ENCODE measurements around the gene BLCAP. TPM values are rescaled to one million over a fixed set of nuclear protein-coding genes. Genes with fewer than 3 reads are reported as not detected.
A peak's percentile ranks its signal among the peaks of the same experiment; 100 is the strongest.

BLCAP gene
- total RNA-seq, 1 experiment from 2014 or later = 54.3 TPM

DNA sequence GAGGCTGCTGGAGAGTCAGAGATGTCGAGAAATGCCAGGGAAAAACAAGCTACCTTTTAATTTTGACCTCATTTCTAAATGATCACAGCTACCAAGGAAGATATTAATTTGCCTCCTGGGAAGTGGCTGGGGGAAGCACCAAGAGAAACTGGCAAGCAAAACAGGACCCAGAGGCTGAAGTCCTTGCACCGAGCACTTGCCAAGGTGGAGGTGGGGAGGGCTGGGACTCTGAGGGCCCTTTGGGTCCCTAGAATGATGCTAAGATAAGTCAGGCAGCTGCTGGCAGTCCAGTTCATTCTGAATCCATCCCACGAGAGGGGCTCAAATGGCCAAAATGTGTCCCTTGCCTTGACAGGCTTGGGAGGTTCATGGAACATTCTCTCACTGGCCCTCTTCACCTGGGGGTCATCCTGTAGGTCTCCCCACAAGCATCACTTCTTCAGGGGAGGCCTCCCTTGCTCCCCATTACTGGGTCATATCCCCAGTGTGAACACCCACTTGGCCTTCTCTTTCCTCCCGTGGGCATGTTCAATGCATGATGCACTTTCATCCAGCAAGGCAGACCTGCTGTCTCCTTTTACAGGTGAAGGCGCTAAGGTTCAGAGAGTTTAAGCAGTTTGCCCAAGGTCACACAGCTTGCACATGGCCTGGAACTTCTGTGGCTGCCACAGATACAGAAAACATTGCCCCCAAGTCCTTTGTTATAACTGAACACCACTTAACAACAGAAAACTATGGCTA, 39.1 kb upstream of the BLCAP start:
- Histone ChIP-seq H3K4me1 (ENCODE audit: insufficient read depth, low read length) (peaks cover 7% of the 10 kb centered on the region; the same call in 1 of the 2 replicates), H3K27ac (ENCODE audit: insufficient read length, low read depth, low read length) (no peak overlapping the region), H3K23me2 (ENCODE audit: insufficient read length, low read depth, low read length, poor library complexity, severe bottlenecking) (no peaks in the 10 kb centered on the region), H2BK120ac (ENCODE audit: low read depth, low read length, poor library complexity, severe bottlenecking) (no peak overlapping the region), H3T11ph (ENCODE audit: low read length) (no peak overlapping the region), H2BK5ac (ENCODE audit: insufficient read length, low read length) (no peak overlapping the region), H3K79me2 (ENCODE audit: insufficient read depth, low read length) (no peaks in the 10 kb centered on the region), H2AFZ (ENCODE audit: low read length) (no peak overlapping the region), H3K56ac (ENCODE audit: insufficient read length, low read depth, low read length) (no peak overlapping the region), H2BK15ac (ENCODE audit: low read depth, low read length) (no peak overlapping the region), H3K79me1 (ENCODE audit: insufficient read depth, low read depth, low read length, poor library complexity, severe bottlenecking) (no peaks in the 10 kb centered on the region), H3K4me2 (ENCODE audit: insufficient read depth, insufficient read length, low read length) (peak overlapping the region; percentile 42), H3K27me3 (ENCODE audit: insufficient read depth, low read length) (no peaks in the 10 kb centered on the region), H4K5ac (ENCODE audit: insufficient read length, low read depth, low read length) (no peak overlapping the region), H3K9ac (ENCODE audit: extremely low read depth, insufficient read length, low read length) (no peak overlapping the region), H3K14ac (ENCODE audit: insufficient read depth, low read length) (no peak overlapping the region), H3K23ac (ENCODE audit: insufficient read length, low read depth, low read length) (no peak overlapping the region), H4K20me1 (ENCODE audit: control insufficient read depth, insufficient read depth, insufficient read length) (no peaks in the 10 kb centered on the region), H3K9me3 (ENCODE audit: control insufficient read depth, low read depth, low read length) (no peaks in the 10 kb centered on the region), H3K4ac (ENCODE audit: low read depth, low read length) (no peak overlapping the region), H4K8ac (replicated peaks; ENCODE audit: insufficient read length, low read depth, low read length) (no peak overlapping the region), H2BK20ac (ENCODE audit: low read depth, low read length, poor library complexity, severe bottlenecking) (no peak overlapping the region), H2AK5ac (ENCODE audit: insufficient read length, low read length) (no peak overlapping the region), H4K91ac (ENCODE audit: insufficient read length, low read depth, low read length) (no peak overlapping the region), H3K18ac (ENCODE audit: insufficient read length, low read depth, low read length) (no peak overlapping the region), H2BK12ac (ENCODE audit: insufficient read length, low read depth, low read length) (no peak overlapping the region)
- Mint-ChIP-seq H3K27ac (no peak overlapping the region), H3K36me3 (ENCODE audit: insufficient read depth in 1 of 3, low read depth in 3 of 3) (no peaks in the 10 kb centered on the region), H3K9me3 (no peaks in the 10 kb centered on the region; a peak in 2 of 5 replicates), H3K4me3 (peak overlapping the region in 1 of 2 experiments; percentile 62; a peak in 2 of 5 replicates), H3K27me3 (ENCODE audit: low read depth) (peaks cover 37% of the 10 kb centered on the region), H3K4me1 (peaks cover 32 to 43% of the 10 kb centered on the region in 2 experiments)
- no peak for DNase-seq
- WGBS (ENCODE audit: extremely low coverage, insufficient read length, low lambda C conversion rate) = no CpG with 5 or more reads among the region's 5 CpGs
- TF ChIP-seq CTCF (conservative IDR thresholded peaks at IDR 0.05) = no peak
